Mesendoderm (in vitro differentiated cells): ENCODE measurements around the gene CADPS.

ENCODE experiments used
- DNase-seq: peaks from one replicate; pipeline ENCODE4 v3.0.0; 2013
- H2AK5ac ChIP-seq: 2 replicates; pipeline ENCODE4 v1.6.1; 2013; ENCODE audit warnings: low read length, inconsistent platforms
- H2BK120ac ChIP-seq: 2 replicates; pipeline ENCODE4 v1.6.1; 2013; ENCODE audit warnings: low read depth, mild to moderate bottlenecking, low read length, moderate library complexity, mixed read lengths
- H2BK15ac ChIP-seq: replicated peaks from 2 replicates; pipeline ENCODE4 v1.6.1; 2013; ENCODE audit warnings: low read depth, mild to moderate bottlenecking, moderate library complexity
- H2BK5ac ChIP-seq: 2 replicates; pipeline ENCODE4 v1.6.1; 2013; ENCODE audit warnings: low read length, inconsistent platforms
- H3K18ac ChIP-seq: 2 replicates; pipeline ENCODE4 v1.6.1; 2013; ENCODE audit warnings: mild to moderate bottlenecking, low read length, mixed read lengths
- H3K23ac ChIP-seq: one replicate; pipeline ENCODE4 v1.6.1; 2013; ENCODE audit warnings: low read length
- H3K27ac ChIP-seq: 2 replicates; pipeline ENCODE4 v1.5.1; 2013; ENCODE audit warnings: low read depth, mild to moderate bottlenecking, inconsistent platforms, low read length, moderate library complexity
- H3K27me3 ChIP-seq: 2 replicates; pipeline ENCODE4 v1.6.1; 2013; ENCODE audit warnings: low read length, control low read depth, mild to moderate bottlenecking, inconsistent platforms; ENCODE audit not compliant: insufficient read depth, poor library complexity
- H3K36me3 ChIP-seq: 2 replicates; pipeline ENCODE4 v1.6.1; 2013; ENCODE audit warnings: low read length, inconsistent platforms; ENCODE audit not compliant: control insufficient read depth, insufficient read depth
- H3K4ac ChIP-seq: one replicate; pipeline ENCODE4 v1.6.1; 2013; ENCODE audit warnings: low read depth, mild to moderate bottlenecking, low read length, moderate library complexity
- H3K4me1 ChIP-seq: 2 replicates; pipeline ENCODE4 v1.6.1; 2013; ENCODE audit warnings: low read depth, low read length, inconsistent platforms; ENCODE audit not compliant: control insufficient read depth
- H3K4me2 ChIP-seq: 2 replicates; pipeline ENCODE4 v1.6.1; 2013; ENCODE audit warnings: low read length
- H3K4me3 ChIP-seq: 2 replicates; pipeline ENCODE4 v1.5.1; 2013; ENCODE audit warnings: mild to moderate bottlenecking, low read length
- H3K56ac ChIP-seq: one replicate; pipeline ENCODE4 v1.6.1; 2013; ENCODE audit warnings: low read length
- H3K79me1 ChIP-seq: 2 replicates; pipeline ENCODE4 v1.6.1; 2013; ENCODE audit warnings: low read length, inconsistent platforms
- H3K79me2 ChIP-seq: 2 replicates; pipeline ENCODE4 v1.6.1; 2013; ENCODE audit warnings: mild to moderate bottlenecking, low read length; ENCODE audit not compliant: control insufficient read depth, insufficient read depth
- H3K9ac ChIP-seq: 2 replicates; pipeline ENCODE4 v1.6.1; 2013; ENCODE audit warnings: low read length, inconsistent platforms
- H4K5ac ChIP-seq: one replicate; pipeline ENCODE4 v1.6.1; 2013; ENCODE audit warnings: low read length
- H4K8ac ChIP-seq: one replicate; pipeline ENCODE4 v1.6.1; 2013; ENCODE audit warnings: low read depth, mild to moderate bottlenecking, control low read depth, low read length, moderate library complexity
- WGBS: extraction: QIAGEN DNeasy Blood & Tissue Kit; methylation state at CpG from one replicate; pipeline ENCODE4 v1.1.7; 2013; ENCODE audit warnings: low lambda C conversion rate, missing lambda C conversion rate; ENCODE audit not compliant: insufficient coverage; ENCODE audit errors: extremely low coverage; 5-methylcytosine and 5-hydroxymethylcytosine counted together

Gene CADPS

GRCh38 chr3:62542185-62542584, 333.0 kb downstream of the CADPS start:
- Histone ChIP-seq H3K56ac (no peak overlapping the region), H2BK5ac (no peak overlapping the region), H3K9ac (no peak overlapping the region), H3K23ac (no peak overlapping the region), H4K5ac (no peak overlapping the region), H3K18ac (no peak overlapping the region), H3K27ac (no peak overlapping the region), H3K4me2 (no peak overlapping the region), H3K4me3 (no peak overlapping the region), H3K4ac (no peak overlapping the region), H3K4me1 (no peaks in the 10 kb centered on the region), H2AK5ac (no peak overlapping the region), H4K8ac (no peak overlapping the region), H3K27me3 (no peaks in the 10 kb centered on the region), H3K79me2 (no peaks in the 10 kb centered on the region), H2BK15ac (no peak overlapping the region), H3K79me1 (no peaks in the 10 kb centered on the region), H2BK120ac (no peak overlapping the region), H3K36me3 (no peaks in the 10 kb centered on the region)
- no CpG with 5 or more reads among the region's 2 CpGs for WGBS
- DNase-seq, result no peak

DNA sequence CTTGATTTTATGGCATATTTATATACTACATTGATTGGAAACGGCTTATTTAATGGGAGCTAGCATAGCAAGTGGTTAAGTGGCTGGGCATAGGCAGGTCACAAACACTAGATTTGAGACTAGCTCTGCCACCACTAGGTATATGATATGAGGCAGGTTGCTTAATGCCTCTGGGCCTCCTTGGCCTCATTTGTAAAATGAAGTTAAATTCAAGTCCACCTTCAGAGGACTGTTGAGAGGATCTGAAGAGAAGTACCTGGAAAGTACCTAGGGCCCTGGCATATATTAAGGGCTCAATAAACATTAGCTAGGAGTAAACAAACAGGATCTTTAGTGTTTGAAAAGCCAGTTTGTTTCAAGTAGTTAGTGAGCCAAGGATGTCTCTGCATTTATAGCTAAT, 335.5 kb downstream of the CADPS start:
- no peaks in the 10 kb centered on the region for H3K4me1 ChIP-seq
- H3K36me3 ChIP-seq, result no peaks in the 10 kb centered on the region
- H3K23ac ChIP-seq, result no peak overlapping the region
- H4K5ac ChIP-seq, result no peak overlapping the region
- H3K56ac ChIP-seq, result no peak overlapping the region
- no peak overlapping the region for H2BK15ac ChIP-seq
- no peaks in the 10 kb centered on the region for H3K79me2 ChIP-seq
- no peak overlapping the region for H3K18ac ChIP-seq
- no peak overlapping the region for H2BK120ac ChIP-seq
- no peak for DNase-seq
- no peak overlapping the region for H2AK5ac ChIP-seq
- H3K4ac ChIP-seq, result no peak overlapping the region
- H3K27ac ChIP-seq, result no peak overlapping the region
- H3K9ac ChIP-seq, result no peak overlapping the region
- H3K27me3 ChIP-seq, result no peaks in the 10 kb centered on the region
- no CpG with 5 or more reads among the region's 1 CpG for WGBS
- no peak overlapping the region for H3K4me3 ChIP-seq
- no peak overlapping the region for H2BK5ac ChIP-seq
- H3K79me1 ChIP-seq, result no peaks in the 10 kb centered on the region
- H4K8ac ChIP-seq, result no peak overlapping the region
- no peak overlapping the region for H3K4me2 ChIP-seq

GRCh38 chr3:62538691-62539356, 336.4 kb downstream of the CADPS start:
- WGBS, result no CpG with 5 or more reads among the region's 4 CpGs
- H3K18ac ChIP-seq, result no peak overlapping the region
- H4K5ac ChIP-seq, result no peak overlapping the region
- no peaks in the 10 kb centered on the region for H3K79me1 ChIP-seq
- H4K8ac ChIP-seq, result no peak overlapping the region
- H2BK120ac ChIP-seq, result no peak overlapping the region
- H3K4me3 ChIP-seq, result no peak overlapping the region
- H3K79me2 ChIP-seq, result no peaks in the 10 kb centered on the region
- H2AK5ac ChIP-seq, result no peak overlapping the region
- H3K36me3 ChIP-seq, result no peaks in the 10 kb centered on the region
- H3K4me2 ChIP-seq, result no peak overlapping the region
- H3K27me3 ChIP-seq, result no peaks in the 10 kb centered on the region
- no peak overlapping the region for H3K56ac ChIP-seq
- H3K27ac ChIP-seq, result no peak overlapping the region
- H3K9ac ChIP-seq, result no peak overlapping the region
- no peak overlapping the region for H3K23ac ChIP-seq
- DNase-seq, result no peak
- H3K4ac ChIP-seq, result no peak overlapping the region
- no peaks in the 10 kb centered on the region for H3K4me1 ChIP-seq
- H2BK5ac ChIP-seq, result no peak overlapping the region
- no peak overlapping the region for H2BK15ac ChIP-seq

- DNase-seq, result no peak
- H3K56ac ChIP-seq, result no peak overlapping the region
- H3K79me1 ChIP-seq, result no peaks in the 10 kb centered on the region
- H3K4me1 ChIP-seq, result no peaks in the 10 kb centered on the region
- no peak overlapping the region for H3K23ac ChIP-seq
- no peak overlapping the region for H4K5ac ChIP-seq
- WGBS, result no CpG with 5 or more reads among the region's 7 CpGs
- no peaks in the 10 kb centered on the region for H3K36me3 ChIP-seq
- H3K4ac ChIP-seq, result no peak overlapping the region
- no peak overlapping the region for H2AK5ac ChIP-seq
- H3K27me3 ChIP-seq, result no peaks in the 10 kb centered on the region
- H2BK5ac ChIP-seq, result no peak overlapping the region
- H4K8ac ChIP-seq, result no peak overlapping the region
- H3K18ac ChIP-seq, result no peak overlapping the region
- H3K4me3 ChIP-seq, result no peak overlapping the region
- H3K27ac ChIP-seq, result no peak overlapping the region
- no peak overlapping the region for H3K4me2 ChIP-seq
- H2BK15ac ChIP-seq, result no peak overlapping the region
- no peak overlapping the region for H3K9ac ChIP-seq
- H2BK120ac ChIP-seq, result no peak overlapping the region
- H3K79me2 ChIP-seq, result no peaks in the 10 kb centered on the region
Observed at GRCh38 chr3:62534326-62534725, 340.9 kb downstream of the CADPS start.

GRCh38 chr3:62532796-62533195, 342.4 kb downstream of the CADPS start:
- Histone ChIP-seq H3K27ac (no peak overlapping the region), H3K4ac (no peak overlapping the region), H2BK5ac (no peak overlapping the region), H3K4me2 (no peak overlapping the region), H3K9ac (no peak overlapping the region), H2AK5ac (no peak overlapping the region), H3K56ac (no peak overlapping the region), H3K23ac (no peak overlapping the region), H3K4me3 (no peak overlapping the region), H2BK120ac (no peak overlapping the region), H3K18ac (no peak overlapping the region), H3K36me3 (no peaks in the 10 kb centered on the region), H3K4me1 (no peaks in the 10 kb centered on the region), H2BK15ac (no peak overlapping the region), H3K27me3 (no peaks in the 10 kb centered on the region), H4K5ac (no peak overlapping the region), H3K79me2 (no peaks in the 10 kb centered on the region), H3K79me1 (no peaks in the 10 kb centered on the region), H4K8ac (no peak overlapping the region)
- WGBS, result no CpG with 5 or more reads among the region's 9 CpGs
- no peak for DNase-seq

DNA sequence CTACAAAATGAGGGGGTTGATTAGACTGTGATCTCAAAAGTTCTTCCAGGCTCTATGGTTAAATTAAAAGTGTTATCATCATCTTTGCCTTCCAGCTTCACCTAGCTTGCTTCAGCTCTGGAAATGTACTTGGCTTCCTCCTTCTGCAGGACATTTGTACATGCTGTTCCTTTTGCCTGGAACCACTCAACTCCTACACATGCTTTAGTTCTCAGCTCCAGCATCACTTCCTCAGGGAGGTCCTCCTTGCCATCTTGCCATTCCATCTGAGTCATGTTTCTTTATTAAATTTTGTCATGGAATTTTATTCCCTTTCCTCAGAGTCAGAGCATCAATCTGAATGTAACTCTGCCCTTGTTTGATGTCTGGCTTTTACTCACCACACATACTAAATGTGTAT, 343.2 kb downstream of the CADPS start:
- no peaks in the 10 kb centered on the region for H3K36me3 ChIP-seq
- no peak overlapping the region for H2BK15ac ChIP-seq
- no peak overlapping the region for H3K18ac ChIP-seq
- H3K4me1 ChIP-seq, result no peaks in the 10 kb centered on the region
- no peaks in the 10 kb centered on the region for H3K79me1 ChIP-seq
- H3K9ac ChIP-seq, result no peak overlapping the region
- H3K27me3 ChIP-seq, result no peaks in the 10 kb centered on the region
- no peak overlapping the region for H2AK5ac ChIP-seq
- H3K4me3 ChIP-seq, result no peak overlapping the region
- H2BK120ac ChIP-seq, result no peak overlapping the region
- no peak overlapping the region for H3K23ac ChIP-seq
- H3K4me2 ChIP-seq, result no peak overlapping the region
- no peak overlapping the region for H2BK5ac ChIP-seq
- H3K27ac ChIP-seq, result no peak overlapping the region
- H4K8ac ChIP-seq, result no peak overlapping the region
- no peak overlapping the region for H4K5ac ChIP-seq
- no peak overlapping the region for H3K4ac ChIP-seq
- H3K56ac ChIP-seq, result no peak overlapping the region
- DNase-seq, result no peak
- no peaks in the 10 kb centered on the region for H3K79me2 ChIP-seq
